ENCODE measurements around the gene TRPC4.

TRPC4 gene

DNA sequence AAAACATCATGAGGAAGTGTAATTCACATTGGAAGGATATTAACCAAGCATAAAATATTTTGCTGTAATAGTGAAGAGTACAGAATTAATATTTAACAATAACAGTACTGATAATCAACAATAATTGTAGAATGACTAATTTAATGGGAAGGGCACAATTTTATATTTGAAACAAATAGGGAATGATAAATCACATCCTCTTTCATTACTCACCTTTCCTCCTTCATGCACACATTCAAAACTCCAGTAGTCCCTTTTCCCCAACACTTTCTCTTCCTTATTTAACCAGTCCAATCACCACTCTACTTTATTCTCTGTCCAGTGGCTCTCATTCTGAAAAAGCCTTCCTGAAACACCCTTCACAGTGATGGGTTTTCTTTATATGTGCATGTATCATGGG lies 160.3 kb downstream of the TRPC4 start:
- Histone ChIP-seq H3K9ac (ENCODE audit: low read length) (no peak overlapping the region), H3K9me3 (ENCODE audit: insufficient read depth, low read length) (no peaks in the 10 kb centered on the region), H3K79me2 (ENCODE audit: insufficient read depth, low read length) (no peaks in the 10 kb centered on the region), H3K27me3 (ENCODE audit: low read length) (no peaks in the 10 kb centered on the region), H3K4me3 (ENCODE audit: insufficient read depth, low read length, poor library complexity, severe bottlenecking) (no peak overlapping the region), H3K36me3 (ENCODE audit: low read length) (no peaks in the 10 kb centered on the region), H2AFZ (ENCODE audit: low read depth, low read length, severe bottlenecking) (no peak overlapping the region), H3K27ac (ENCODE audit: low read depth, low read length) (no peak overlapping the region), H3F3A (ENCODE audit: insufficient read depth) (no peaks in the 10 kb centered on the region), H3K9me2 (replicated peaks; ENCODE audit: insufficient read depth, low read length) (no peaks in the 10 kb centered on the region), H3K4me2 (ENCODE audit: low read depth, low read length, poor library complexity, severe bottlenecking) (no peak overlapping the region), H4K20me1 (ENCODE audit: low read depth, low read length) (no peaks in the 10 kb centered on the region)
- no peak for TF ChIP-seq EZH2phosphoT487 (conservative IDR thresholded peaks at IDR 0.05; ENCODE audit: low read length)
- TF ChIP-seq, protein P1, sequence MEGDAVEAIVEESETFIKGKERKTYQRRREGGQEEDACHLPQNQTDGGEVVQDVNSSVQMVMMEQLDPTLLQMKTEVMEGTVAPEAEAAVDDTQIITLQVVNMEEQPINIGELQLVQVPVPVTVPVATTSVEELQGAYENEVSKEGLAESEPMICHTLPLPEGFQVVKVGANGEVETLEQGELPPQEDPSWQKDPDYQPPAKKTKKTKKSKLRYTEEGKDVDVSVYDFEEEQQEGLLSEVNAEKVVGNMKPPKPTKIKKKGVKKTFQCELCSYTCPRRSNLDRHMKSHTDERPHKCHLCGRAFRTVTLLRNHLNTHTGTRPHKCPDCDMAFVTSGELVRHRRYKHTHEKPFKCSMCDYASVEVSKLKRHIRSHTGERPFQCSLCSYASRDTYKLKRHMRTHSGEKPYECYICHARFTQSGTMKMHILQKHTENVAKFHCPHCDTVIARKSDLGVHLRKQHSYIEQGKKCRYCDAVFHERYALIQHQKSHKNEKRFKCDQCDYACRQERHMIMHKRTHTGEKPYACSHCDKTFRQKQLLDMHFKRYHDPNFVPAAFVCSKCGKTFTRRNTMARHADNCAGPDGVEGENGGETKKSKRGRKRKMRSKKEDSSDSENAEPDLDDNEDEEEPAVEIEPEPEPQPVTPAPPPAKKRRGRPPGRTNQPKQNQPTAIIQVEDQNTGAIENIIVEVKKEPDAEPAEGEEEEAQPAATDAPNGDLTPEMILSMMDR (IDR thresholded peaks at IDR 0.05; ENCODE audit: insufficient read depth, low read length, poor library complexity, severe bottlenecking), result no peak

DNA sequence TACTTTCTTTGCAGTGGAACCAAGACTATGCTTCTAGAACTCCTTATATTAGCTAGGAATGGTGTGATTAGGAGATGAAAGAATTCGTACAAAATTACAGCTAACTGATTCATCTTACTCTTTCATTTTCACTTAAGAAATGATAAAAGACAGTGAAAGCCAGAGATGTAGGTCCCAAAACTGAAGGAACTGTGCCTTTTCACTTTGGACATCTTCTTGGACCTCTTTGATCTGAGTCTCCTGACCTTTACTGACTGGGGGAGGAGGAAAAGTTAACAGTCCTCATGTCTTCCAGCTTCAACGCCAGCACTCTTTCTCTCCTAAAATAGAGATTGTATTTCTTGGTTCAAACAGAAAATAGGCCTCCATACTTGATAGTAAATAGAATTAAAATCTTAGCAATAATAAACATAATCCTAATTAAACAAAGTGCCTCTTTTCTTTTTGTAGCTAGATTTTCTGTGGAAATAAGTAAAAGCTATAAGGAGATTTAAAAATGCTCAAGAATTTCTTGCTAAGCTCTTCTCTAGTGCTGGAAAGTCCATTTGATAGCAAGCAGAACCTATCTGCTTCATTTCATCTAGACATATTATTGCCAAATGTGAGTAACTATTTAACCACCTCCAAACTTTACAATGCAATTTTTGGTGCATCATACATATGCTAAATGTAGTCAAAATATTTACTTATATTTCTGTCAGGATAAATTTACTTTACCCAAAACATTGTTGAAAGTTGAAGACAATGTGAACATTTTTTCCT lies 161.7 kb downstream of the TRPC4 start:
- Histone ChIP-seq H2AFZ (ENCODE audit: low read depth, low read length, severe bottlenecking) (no peak overlapping the region), H3K9me2 (replicated peaks; ENCODE audit: insufficient read depth, low read length) (no peaks in the 10 kb centered on the region), H3K79me2 (ENCODE audit: insufficient read depth, low read length) (no peaks in the 10 kb centered on the region), H3K27ac (ENCODE audit: low read depth, low read length) (no peak overlapping the region), H4K20me1 (ENCODE audit: low read depth, low read length) (no peaks in the 10 kb centered on the region), H3K4me3 (ENCODE audit: insufficient read depth, low read length, poor library complexity, severe bottlenecking) (no peak overlapping the region), H3K9ac (ENCODE audit: low read length) (no peak overlapping the region), H3K36me3 (ENCODE audit: low read length) (no peaks in the 10 kb centered on the region), H3F3A (ENCODE audit: insufficient read depth) (no peaks in the 10 kb centered on the region), H3K4me2 (ENCODE audit: low read depth, low read length, poor library complexity, severe bottlenecking) (no peak overlapping the region), H3K9me3 (ENCODE audit: insufficient read depth, low read length) (no peaks in the 10 kb centered on the region), H3K27me3 (ENCODE audit: low read length) (no peaks in the 10 kb centered on the region)
- TF ChIP-seq, protein P1 (IDR thresholded peaks at IDR 0.05; ENCODE audit: insufficient read depth, low read length, poor library complexity, severe bottlenecking), result no peak
- no peak for TF ChIP-seq EZH2phosphoT487 (conservative IDR thresholded peaks at IDR 0.05; ENCODE audit: low read length)

DNA sequence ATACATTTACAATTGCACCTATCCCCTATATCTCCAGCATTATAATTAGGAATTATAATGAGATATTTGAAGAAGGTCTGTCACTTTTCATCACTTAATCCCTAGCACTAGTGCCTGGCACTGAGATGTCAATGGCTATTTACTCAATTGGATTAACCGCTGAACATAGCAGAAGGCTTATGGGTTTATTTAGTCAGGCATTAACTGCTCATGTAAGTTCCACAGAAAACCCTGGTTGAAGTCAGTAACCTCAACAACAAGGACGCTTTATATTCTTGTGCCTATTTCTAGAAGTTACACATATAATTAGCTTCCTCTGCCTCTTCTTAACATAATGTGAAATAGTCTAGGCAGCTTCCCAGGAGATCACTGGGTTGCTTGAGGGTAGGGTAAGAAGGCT lies 163.5 kb downstream of the TRPC4 start:
- Histone ChIP-seq H3K36me3 (ENCODE audit: low read length) (no peaks in the 10 kb centered on the region), H3K4me3 (ENCODE audit: insufficient read depth, low read length, poor library complexity, severe bottlenecking) (no peak overlapping the region), H3K27me3 (ENCODE audit: low read length) (no peaks in the 10 kb centered on the region), H3K4me2 (ENCODE audit: low read depth, low read length, poor library complexity, severe bottlenecking) (no peak overlapping the region), H3K9me3 (ENCODE audit: insufficient read depth, low read length) (no peaks in the 10 kb centered on the region), H3K27ac (ENCODE audit: low read depth, low read length) (no peak overlapping the region), H4K20me1 (ENCODE audit: low read depth, low read length) (no peaks in the 10 kb centered on the region), H3K79me2 (ENCODE audit: insufficient read depth, low read length) (no peaks in the 10 kb centered on the region), H2AFZ (ENCODE audit: low read depth, low read length, severe bottlenecking) (no peak overlapping the region), H3F3A (ENCODE audit: insufficient read depth) (no peaks in the 10 kb centered on the region), H3K9me2 (replicated peaks; ENCODE audit: insufficient read depth, low read length) (no peaks in the 10 kb centered on the region), H3K9ac (ENCODE audit: low read length) (no peak overlapping the region)
- TF ChIP-seq EZH2phosphoT487 (conservative IDR thresholded peaks at IDR 0.05; ENCODE audit: low read length), result no peak
- TF ChIP-seq, protein P1 (IDR thresholded peaks at IDR 0.05; ENCODE audit: insufficient read depth, low read length, poor library complexity, severe bottlenecking), result no peak
